Measurements from ENCODE around the gene PHLPP1.

GRCh38 chr18:62868645-62869044 lies 153.3 kb downstream of the PHLPP1 start:
- TF ChIP-seq CTCF (IDR thresholded peaks at IDR 0.05) (no peak), POLR2A (IDR thresholded peaks at IDR 0.05) (no peak), EP300 (IDR thresholded peaks at IDR 0.05; ENCODE audit: low read depth) (no peak)
